Transverse colon (tissue), 4 donors: ENCODE measurements around the gene TTC21A. TPM values are rescaled to one million over a fixed set of nuclear protein-coding genes. Genes with fewer than 3 reads are reported as not detected.

ENCODE experiments used
- DNase-seq: peaks from one replicate; pipeline ENCODE4 v3.0.0-alpha.2; 2019
- H3K27ac ChIP-seq, 4 donors: fragments of 200-600 bp; sonication (generic); 2 replicates each; pipeline ENCODE4 v1.5.1; 2016 to 2018; ENCODE audit warnings: inconsistent platforms in 4 of 4
- H3K27me3 ChIP-seq: fragments of 200-600 bp; sonication (generic); 2 replicates; pipeline ENCODE4 v1.5.1; 2017; ENCODE audit warnings: inconsistent platforms
- H3K36me3 ChIP-seq, 4 donors: fragments of 200-600 bp; sonication (generic); 2 replicates each; pipeline ENCODE4 v1.5.1; 2017 to 2019; ENCODE audit warnings: inconsistent platforms in 4 of 4
- H3K4me1 ChIP-seq, 4 donors: fragments of 200-600 bp; sonication (generic); 2 replicates each; pipeline ENCODE4 v1.5.1; 2017 to 2020; ENCODE audit warnings: inconsistent platforms in 4 of 4
- H3K4me3 ChIP-seq, 4 donors: fragments of 200-600 bp; sonication (generic); 1 replicate in 1 of 4; 2 replicates in 3 of 4; pipeline versions ENCODE4 v1.5.1 to v1.6.1; 2017 to 2019; ENCODE audit warnings: inconsistent platforms in 4 of 4
- H3K9me3 ChIP-seq, 2 donors: fragments of 200-600 bp; sonication (generic); 2 replicates each; pipeline ENCODE4 v1.5.1; 2017 to 2019; ENCODE audit warnings: inconsistent platforms in 2 of 2
- CTCF ChIP-seq, 5 experiments: fragments of 200-600 bp in 3 of 5; fragments of 450-650 bp in 2 of 5; sonication (generic) in 3 of 5; IDR thresholded peaks; 1 replicate in 2 of 5; 2 replicates in 3 of 5; pipeline ENCODE4 v1.5.1; 2016 to 2017; ENCODE audit warnings: antibody characterized with exemption in 5 of 5, inconsistent platforms in 3 of 5, mild to moderate bottlenecking in 2 of 5, moderate library complexity in 1 of 5
- EP300 ChIP-seq: sonication (generic); formaldehyde crosslinking; IDR thresholded peaks from one replicate; pipeline ENCODE4 v1.6.1; 2017; ENCODE audit warnings: antibody characterized with exemption, low read depth
- POLR2A ChIP-seq: fragments of 450-650 bp; IDR thresholded peaks from one replicate; pipeline ENCODE4 v1.6.1; 2016; ENCODE audit warnings: antibody characterized with exemption, mild to moderate bottlenecking, moderate library complexity
- POLR2AphosphoS5 ChIP-seq, 3 donors: sonication (generic); formaldehyde crosslinking; IDR thresholded peaks; one replicate each; pipeline ENCODE4 v1.6.1; 2016; ENCODE audit warnings: antibody characterized with exemption in 3 of 3
- WGBS, 2 donors: methylation state at CpG; one replicate each; pipeline ENCODE4 v1.1.5; 2018; ENCODE audit warnings: low coverage in 1 of 2; 5-methylcytosine and 5-hydroxymethylcytosine counted together
- in situ Hi-C, 4 donors: fragments of 200-750 bp; cut with MboI; loops; one replicate each; pipeline versions ENCODE4 v1.15.0 to v1.15.1; 2017; ENCODE audit warnings: low sequenced_read_pairs in 3 of 4, low pct_ligation_motif_present in 1 of 4, low pct_unique_long_range_greater_than_20kb in 1 of 4
- intact Hi-C: fragments of 100-400 bp; cut with DNase I; formaldehyde crosslinking; loops from one replicate; pipeline ENCODE4 v1.15.1; 2023; ENCODE audit warnings: low total_unique reads
- total RNA-seq, 4 donors: library from RNA; depleted of rRNA; stranded (reverse); fragments of >200 nt; gene quantifications; one replicate each; pipeline ENCODE4 v1.1.0, GENCODE V29; 2016

TTC21A gene
- total RNA-seq, 4 donors from 2014 or later, result 6.8 to 101 (median 30.3) TPM

- 93% methylated on average over 16 of the region's 21 CpGs; no CpG with 5 or more reads in 1 of the 2 donors for whole genome bisulfite sequencing, 2 donors
- no peak for DNase-seq
- Histone ChIP-seq H3K4me1 (peaks cover 18 to 32% (median 25%) of the 10 kb centered on the region in 4 donors), H3K36me3 (no peaks in the 10 kb centered on the region), H3K4me3 (no peak overlapping the region), H3K27ac (no peak overlapping the region), H3K9me3 (no peaks in the 10 kb centered on the region), H3K27me3 (no peaks in the 10 kb centered on the region)
- intact Hi-C loops (no loop called here), in situ Hi-C loops (no loop called here)
- TF ChIP-seq EP300 (no peak), POLR2AphosphoS5 (IDR thresholded peaks at IDR 0.05) (no peak)
Measured at GRCh38 chr3:39136533-39137434, 29.3 kb downstream of the TTC21A start.

- in situ Hi-C loops (no loop called here), intact Hi-C loops (no loop called here)
- H3K4me3 ChIP-seq, result no peak overlapping the region
- TF ChIP-seq EP300, result no peak
- TF ChIP-seq POLR2A, result no peak
- no peak for TF ChIP-seq POLR2AphosphoS5 (IDR thresholded peaks at IDR 0.05)
- no peak for TF ChIP-seq CTCF (IDR thresholded peaks at IDR 0.05)
- peaks cover 0 to 2% (median 0%) of the 10 kb centered on the region in 4 donors for H3K36me3 ChIP-seq
- no peak for DNase-seq
- no peaks in the 10 kb centered on the region for H3K27me3 ChIP-seq
- H3K9me3 ChIP-seq, result no peaks in the 10 kb centered on the region
- no peak overlapping the region for H3K27ac ChIP-seq
- H3K4me1 ChIP-seq, result peaks cover 25 to 39% (median 32%) of the 10 kb centered on the region in 4 donors
- WGBS, 2 donors, result 97% methylated on average over 18 of the region's 18 CpGs; no CpG with 5 or more reads in 1 of the 2 donors
Measured at GRCh38 chr3:39137435-39137936, 30.0 kb downstream of the TTC21A start.

GRCh38 chr3:39137991-39138803, 30.7 kb downstream of the TTC21A start:
- Histone ChIP-seq H3K9me3 (no peaks in the 10 kb centered on the region), H3K4me3 (no peak overlapping the region), H3K36me3 (peaks cover 0 to 9% (median 3%) of the 10 kb centered on the region in 4 donors), H3K27ac (no peak overlapping the region), H3K27me3 (no peaks in the 10 kb centered on the region), H3K4me1 (peaks cover 29 to 46% (median 39%) of the 10 kb centered on the region in 4 donors)
- TF ChIP-seq POLR2AphosphoS5 (IDR thresholded peaks at IDR 0.05) (peak in 1 of 3 donors; percentile 35), EP300 (no peak), POLR2A (no peak), CTCF (IDR thresholded peaks at IDR 0.05) (no peak)
- intact Hi-C loops (no loop called here), in situ Hi-C loops (no loop called here)
- no peak for DNase-seq
- WGBS, 2 donors, result 90% methylated on average over 10 of the region's 10 CpGs; no CpG with 5 or more reads in 1 of the 2 donors

GRCh38 chr3:39138804-39139415, 31.4 kb downstream of the TTC21A start:
- WGBS, 2 donors, result 80 to 83% methylated on average over 3 to 7 of the region's 7 CpGs
- in situ Hi-C loops, result no loop called here
- H3K4me3 ChIP-seq, result no peak overlapping the region
- H3K27ac ChIP-seq, result peak overlapping the region in 2 of 4 donors; percentile 84 to 92
- H3K9me3 ChIP-seq, result no peaks in the 10 kb centered on the region
- H3K36me3 ChIP-seq, result peaks cover 0 to 16% (median 7%) of the 10 kb centered on the region in 4 donors
- intact Hi-C loops, result no loop called here
- TF ChIP-seq POLR2A, result no peak
- TF ChIP-seq POLR2AphosphoS5 (IDR thresholded peaks at IDR 0.05), result no peak
- no peak for TF ChIP-seq EP300
- TF ChIP-seq CTCF (IDR thresholded peaks at IDR 0.05), result no peak
- DNase-seq, result peak; percentile 42
- peaks cover 29 to 51% (median 43%) of the 10 kb centered on the region in 4 donors for H3K4me1 ChIP-seq
- H3K27me3 ChIP-seq, result no peaks in the 10 kb centered on the region
